GM18511 (cell line): Measurements from ENCODE around the gene CFTR.
"Not testable (repeated sequence)": the region's sequence is repeated elsewhere in the genome, so short reads cannot be mapped to it uniquely, and the experiment has no call there.

Experiments
- ATAC-seq: cut with Tn5 transposase; IDR thresholded peaks from one replicate; pipeline ENCODE4 v1.9.1; 2021; ENCODE audit warnings: mild to moderate bottlenecking, moderate library complexity; ENCODE audit not compliant: unreplicated experiment

CFTR gene

GRCh38 chr7:117479225-117480054, at the start of gene CFTR:
Gene CFTR (plus strand): TSS chr7:117480025. CDS start chr7:117480095, 70 bp downstream.
- ATAC-seq, result no peak

DNA sequence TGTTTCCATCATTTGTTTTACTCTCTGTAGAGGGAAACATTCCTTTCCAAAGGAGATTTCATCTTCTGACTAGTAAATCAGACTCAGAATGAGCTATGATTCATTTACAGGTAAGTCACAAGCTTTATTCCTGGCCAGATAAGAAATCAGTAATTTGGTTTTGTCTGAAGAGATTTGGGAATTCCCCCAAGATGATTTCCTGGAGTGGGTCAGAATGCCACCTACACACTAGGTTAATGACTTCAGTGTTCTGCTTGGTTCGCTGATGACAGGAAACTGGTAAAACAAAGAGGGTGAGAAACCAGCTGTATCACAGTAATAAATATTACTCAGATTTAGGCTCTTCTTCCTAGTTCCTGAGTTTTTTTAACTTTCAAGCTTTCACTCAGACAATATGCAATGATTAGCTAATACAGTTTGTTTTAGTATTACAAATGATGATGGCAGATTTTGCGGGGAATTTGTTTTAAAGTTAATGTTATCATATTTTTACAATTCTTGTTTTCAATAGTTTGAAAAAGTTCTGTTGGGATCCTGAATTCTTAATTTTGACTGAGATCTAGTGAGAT, 44.3 kb upstream of the CFTR start:
- ATAC-seq, result peak; percentile 99

- no peak for ATAC-seq
Observed at GRCh38 chr7:117444646-117445045, 35.2 kb upstream of the CFTR start.

- no peak for ATAC-seq
Observed at GRCh38 chr7:117445206-117445605, 34.6 kb upstream of the CFTR start.

DNA sequence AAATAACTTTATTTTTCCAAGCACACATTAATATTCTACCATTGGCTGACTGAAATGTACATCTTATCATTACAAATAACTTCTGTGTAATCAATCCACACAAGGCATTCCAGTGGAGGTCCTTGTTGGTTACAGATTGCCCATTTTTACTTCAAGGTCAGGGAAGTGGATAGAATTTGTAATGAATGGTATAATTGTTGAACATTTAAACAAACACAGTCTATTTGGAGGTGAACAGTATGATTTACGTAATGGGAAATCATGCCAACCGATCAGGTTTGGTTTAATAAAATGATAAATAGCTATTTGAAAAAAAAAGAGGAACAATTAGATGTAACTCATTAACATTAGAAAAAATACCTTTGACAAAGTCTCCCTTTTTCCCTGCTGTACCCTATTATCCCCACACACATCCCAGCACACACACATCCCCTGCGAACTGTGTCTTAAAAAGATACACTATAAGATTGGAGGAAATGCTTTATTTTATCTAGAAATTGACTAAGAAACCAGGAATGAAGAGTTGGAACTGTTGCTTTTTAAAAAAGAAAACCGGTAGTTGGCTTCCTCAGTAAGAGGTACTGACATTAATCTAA, 33.5 kb upstream of the CFTR start:
- no peak for ATAC-seq

- ATAC-seq, result no peak
Observed at GRCh38 chr7:117448655-117449054, 31.2 kb upstream of the CFTR start.

DNA sequence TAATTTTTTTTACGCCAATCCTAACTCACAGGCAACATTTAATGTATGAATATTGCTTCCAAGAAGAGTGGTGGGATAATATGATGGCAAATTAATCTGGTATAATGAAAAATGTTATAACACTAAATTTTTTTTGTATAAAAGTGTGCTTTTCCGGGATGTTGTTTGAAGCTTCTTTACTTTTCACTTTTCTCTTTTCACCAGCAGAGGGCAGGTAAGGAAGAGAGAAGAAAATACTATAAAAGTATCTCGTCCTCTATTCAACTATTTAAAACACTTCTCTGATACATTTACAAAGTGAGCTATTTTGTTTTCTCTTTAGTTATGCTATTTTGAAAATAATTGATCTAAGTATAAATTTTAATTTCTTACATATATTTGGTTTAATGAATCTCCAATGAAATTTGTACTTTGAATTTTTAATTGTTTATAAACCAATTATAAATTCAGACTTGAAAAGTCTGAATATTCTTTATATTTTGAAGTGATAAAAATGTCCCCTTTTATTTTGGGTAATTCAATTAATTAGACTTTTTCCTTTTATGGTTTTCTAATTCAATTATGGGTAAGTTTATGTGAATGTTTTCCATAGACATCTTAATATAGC, 20.7 kb upstream of the CFTR start:
- ATAC-seq, result peak; percentile 51

GRCh38 chr7:117459735-117460134, 20.1 kb upstream of the CFTR start:
- ATAC-seq, result no peak

GRCh38 chr7:117460815-117461214, 19.0 kb upstream of the CFTR start:
- not testable (repeated sequence) for ATAC-seq

GRCh38 chr7:117468174-117468573, 11.7 kb upstream of the CFTR start:
- ATAC-seq, result no peak

DNA sequence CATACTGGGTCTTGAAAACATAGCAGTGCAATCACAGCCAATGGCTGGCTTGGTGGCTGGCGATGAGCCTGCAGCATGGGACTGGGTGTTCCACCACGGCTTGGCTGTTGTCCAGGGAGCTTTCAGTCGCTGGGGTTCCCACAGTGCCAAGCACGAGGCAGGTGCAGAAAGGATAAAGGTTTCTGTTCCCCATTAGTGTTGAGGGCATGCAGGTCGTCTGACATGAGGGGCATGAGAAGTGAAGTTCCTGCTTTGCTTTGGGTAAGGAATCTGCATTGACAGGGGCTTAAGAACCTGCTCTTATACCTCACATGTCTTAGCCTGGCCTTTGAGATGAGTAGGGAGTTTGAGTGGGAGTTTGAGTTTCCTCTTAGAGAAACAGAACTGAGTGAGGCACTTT, 9.0 kb upstream of the CFTR start:
- ATAC-seq, result peak; percentile 77

- no peak for ATAC-seq
Observed at GRCh38 chr7:117472335-117472734, 7.5 kb upstream of the CFTR start.

DNA sequence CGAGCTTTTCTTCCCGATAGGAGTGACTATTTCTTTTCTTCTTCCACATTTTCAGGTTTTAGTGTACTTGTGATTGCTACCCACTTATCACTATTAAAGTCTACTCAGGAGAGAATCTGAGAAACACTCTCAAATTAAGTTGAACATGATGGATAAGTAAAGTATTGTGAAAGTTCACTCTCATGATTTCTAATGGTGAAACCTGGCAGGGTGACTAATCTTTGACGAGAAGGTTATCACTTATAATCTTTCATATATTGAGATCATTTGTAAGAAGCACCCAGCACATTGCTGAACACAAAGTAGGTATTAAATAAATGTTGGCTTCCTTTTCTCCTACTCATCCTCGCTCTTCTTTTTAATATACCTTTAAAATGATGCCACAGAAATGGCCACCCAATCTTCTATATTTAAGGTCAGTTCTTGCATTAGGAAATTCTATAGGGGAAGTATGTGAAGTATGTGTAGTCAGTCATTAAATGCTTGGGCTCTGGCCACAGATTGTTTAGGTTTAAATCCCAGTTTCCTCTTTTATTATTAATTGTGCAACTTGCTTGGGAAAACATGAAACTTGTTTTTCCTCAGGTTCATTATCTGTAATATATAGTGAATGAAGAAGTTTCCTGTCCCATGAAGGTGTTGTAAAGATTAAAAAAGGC, 3.1 kb upstream of the CFTR start:
- ATAC-seq, result no peak

- no peak for ATAC-seq
Observed at GRCh38 chr7:117478836-117479224, 995 bp upstream of the CFTR start.

DNA sequence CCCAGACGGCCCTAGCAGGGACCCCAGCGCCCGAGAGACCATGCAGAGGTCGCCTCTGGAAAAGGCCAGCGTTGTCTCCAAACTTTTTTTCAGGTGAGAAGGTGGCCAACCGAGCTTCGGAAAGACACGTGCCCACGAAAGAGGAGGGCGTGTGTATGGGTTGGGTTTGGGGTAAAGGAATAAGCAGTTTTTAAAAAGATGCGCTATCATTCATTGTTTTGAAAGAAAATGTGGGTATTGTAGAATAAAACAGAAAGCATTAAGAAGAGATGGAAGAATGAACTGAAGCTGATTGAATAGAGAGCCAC, 184 bp downstream of the CFTR start:
- no peak for ATAC-seq

DNA sequence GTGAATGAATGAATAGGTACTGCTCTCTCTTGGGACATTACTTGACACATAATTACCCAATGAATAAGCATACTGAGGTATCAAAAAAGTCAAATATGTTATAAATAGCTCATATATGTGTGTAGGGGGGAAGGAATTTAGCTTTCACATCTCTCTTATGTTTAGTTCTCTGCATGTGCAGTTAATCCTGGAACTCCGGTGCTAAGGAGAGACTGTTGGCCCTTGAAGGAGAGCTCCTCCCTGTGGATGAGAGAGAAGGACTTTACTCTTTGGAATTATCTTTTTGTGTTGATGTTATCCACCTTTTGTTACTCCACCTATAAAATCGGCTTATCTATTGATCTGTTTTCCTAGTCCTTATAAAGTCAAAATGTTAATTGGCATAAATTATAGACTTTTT, 1.2 kb downstream of the CFTR start:
- no peak for ATAC-seq

DNA sequence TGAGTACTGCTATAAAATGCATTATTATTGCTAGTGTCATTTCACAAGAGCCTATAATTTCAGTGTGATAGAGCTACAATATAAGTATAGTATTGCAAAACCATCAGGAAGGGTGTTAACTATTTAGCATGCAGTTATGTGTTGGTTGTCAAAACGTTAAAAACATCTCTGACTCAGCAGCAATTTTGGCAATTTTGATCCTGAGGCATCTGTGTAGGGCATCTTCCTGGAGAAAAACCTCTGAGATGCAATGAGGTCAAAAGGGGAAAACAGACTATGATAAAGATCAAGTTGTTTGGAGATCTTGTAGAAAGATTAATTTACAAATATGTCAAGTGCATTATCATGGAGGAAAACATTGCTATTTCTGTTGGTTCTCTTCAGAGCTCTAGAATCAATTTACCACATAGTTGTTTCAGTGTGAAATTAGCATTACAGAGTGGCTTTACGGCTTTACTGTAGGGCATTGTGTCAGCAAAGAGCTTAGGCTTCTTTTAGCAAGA, 5.3 kb downstream of the CFTR start:
- ATAC-seq, result no peak

DNA sequence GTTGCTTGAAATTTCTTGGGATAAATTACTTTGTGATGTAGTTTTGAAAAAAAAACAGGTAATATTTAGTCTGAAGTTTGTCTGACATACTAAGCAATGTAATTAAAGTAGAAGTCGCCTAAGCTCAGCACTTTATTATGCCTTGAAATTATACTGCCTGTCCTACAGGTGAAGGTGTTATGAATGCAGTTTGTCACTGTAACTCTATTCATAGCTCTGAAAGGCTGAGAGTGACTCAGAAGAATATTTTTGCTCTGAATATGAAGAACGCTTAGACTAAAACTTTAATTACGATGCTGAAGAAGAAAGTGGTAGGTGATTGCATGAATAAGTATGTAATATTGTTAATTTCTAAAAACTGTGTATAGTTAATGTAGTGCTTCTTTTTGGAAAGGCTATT, 9.2 kb downstream of the CFTR start:
- no peak for ATAC-seq

DNA sequence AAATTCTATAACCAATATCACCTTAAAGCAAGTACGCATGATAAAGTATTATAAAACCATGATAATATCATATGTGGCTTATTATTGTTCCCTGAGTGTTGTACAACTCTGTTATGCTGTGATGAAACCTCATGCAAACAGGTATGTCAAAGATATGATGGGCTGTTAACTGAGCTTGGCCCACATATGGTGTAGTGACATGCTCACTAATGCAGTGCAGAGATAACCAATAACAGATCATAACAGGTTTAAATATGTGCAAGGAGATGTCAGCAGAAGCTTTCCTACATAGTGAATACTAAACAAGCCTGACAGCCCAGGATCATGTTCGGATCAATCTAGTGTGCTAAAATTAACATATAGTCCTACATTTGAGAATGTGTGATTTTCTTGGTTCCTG, 9.6 kb downstream of the CFTR start:
- no peak for ATAC-seq

DNA sequence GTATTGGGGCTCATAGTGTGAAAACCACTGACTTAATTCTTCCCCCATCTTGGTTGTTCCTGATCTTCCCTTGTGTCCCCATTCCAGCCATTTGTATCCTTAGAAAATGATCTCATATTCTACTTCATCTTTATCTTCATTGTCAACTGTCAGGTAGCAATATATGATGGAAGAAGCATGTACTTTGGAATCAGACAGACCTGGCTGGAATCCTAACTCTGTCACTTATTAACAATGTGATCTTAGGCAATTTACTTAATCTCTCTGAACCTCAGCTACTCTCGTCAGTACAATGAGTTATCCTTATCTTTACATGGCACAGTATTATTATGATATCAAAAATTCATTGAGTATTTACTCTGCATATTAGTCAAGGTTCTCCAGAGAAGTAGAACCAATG, 10.1 kb downstream of the CFTR start:
- ATAC-seq, result no peak

GRCh38 chr7:117492649-117493048, 12.8 kb downstream of the CFTR start:
- no peak for ATAC-seq
